HG03097 (cell line): ENCODE results near the gene SCUBE3.
A peak's percentile ranks its signal among the peaks of the same experiment; 100 is the strongest.

Experiments used
- ATAC-seq: cut with Tn5 transposase; IDR thresholded peaks from one replicate; pipeline ENCODE4 v1.9.1; 2021; ENCODE audit not compliant: unreplicated experiment, low FRiP score

Gene SCUBE3

GRCh38 chr6:35237476-35237875 is 23.7 kb downstream of the SCUBE3 start:
- ATAC-seq, result no peak

DNA sequence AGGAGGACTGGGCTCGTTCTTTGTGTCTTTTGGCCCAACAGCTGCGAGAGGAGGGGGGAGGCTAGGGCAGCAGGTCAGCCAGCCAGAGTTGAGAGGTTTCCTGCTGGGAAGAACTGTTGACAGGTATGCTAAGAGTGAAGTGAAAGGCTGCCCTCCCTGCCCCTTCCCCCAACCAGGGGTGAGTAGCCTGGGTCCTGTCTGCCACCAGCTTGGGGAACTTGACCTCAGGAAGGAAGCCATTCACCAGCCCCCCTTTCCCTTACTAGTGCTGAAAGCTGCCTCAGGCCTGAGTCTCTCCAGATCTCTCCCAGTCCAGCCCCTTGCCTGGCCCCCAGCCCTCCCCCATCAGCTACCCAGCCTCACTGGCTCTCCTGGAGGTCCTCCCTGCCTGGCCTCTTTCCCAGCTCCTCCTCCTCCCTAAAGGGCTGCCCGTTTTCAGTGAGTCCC is 25.1 kb downstream of the SCUBE3 start:
- no peak for ATAC-seq

DNA sequence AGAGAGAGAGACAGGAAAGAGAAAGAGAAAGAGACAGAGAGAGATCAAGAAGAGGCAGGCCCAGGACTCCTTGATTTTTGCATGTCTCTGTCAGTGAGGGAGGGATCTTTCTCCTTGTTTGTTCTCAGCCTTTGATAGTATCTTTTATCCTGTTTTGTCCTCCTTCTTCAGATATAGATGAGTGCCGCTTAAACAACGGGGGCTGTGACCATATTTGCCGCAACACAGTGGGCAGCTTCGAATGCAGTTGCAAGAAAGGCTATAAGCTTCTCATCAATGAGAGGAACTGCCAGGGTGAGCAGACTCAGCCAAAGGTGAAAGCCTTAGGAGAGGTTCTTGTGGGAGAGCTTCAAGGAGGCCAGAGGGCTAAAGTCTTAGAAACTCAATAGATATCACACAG is 25.8 kb downstream of the SCUBE3 start:
- no peak for ATAC-seq

DNA sequence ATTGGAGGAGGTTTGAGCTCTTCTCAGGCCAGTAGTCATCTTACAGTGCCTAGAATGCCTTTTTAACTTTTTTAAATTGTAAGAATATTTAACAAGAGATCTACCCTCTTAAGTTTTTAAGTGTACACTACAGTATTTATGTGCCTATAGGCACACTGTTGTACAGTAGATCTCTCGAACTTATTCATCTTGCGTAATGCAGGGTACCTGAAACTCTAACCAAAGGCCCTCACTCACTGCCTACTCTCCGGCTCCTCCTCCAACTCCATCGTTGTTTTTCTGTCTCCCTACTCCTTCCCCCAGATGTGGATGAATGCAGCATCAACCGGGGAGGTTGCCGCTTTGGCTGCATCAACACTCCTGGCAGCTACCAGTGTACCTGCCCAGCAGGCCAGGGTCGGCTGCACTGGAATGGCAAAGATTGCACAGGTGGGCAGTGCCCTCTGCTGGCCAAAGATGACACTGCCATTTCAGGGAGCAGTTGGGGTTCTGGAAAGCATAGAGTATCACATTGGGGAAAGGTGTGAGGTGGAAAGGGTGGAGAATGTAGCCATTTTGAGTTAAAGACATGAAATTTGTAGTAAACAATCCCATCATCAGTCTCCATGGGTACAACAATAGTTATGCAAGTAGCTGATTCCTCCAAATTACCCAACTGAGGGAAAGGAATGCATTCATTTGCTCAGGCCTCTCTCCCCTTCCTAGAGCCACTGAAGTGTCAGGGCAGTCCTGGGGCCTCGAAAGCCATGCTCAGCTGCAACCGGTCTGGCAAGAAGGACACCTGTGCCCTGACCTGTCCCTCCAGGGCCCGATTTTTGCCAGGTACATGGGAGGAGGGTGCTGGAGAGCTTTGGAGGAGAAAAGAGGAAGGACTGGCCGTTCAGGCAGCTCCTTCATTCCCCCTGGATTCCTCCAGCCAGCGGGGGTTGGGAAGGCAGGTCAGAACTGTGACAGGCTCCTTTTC is 27.4 kb downstream of the SCUBE3 start:
- ATAC-seq, result no peak

DNA sequence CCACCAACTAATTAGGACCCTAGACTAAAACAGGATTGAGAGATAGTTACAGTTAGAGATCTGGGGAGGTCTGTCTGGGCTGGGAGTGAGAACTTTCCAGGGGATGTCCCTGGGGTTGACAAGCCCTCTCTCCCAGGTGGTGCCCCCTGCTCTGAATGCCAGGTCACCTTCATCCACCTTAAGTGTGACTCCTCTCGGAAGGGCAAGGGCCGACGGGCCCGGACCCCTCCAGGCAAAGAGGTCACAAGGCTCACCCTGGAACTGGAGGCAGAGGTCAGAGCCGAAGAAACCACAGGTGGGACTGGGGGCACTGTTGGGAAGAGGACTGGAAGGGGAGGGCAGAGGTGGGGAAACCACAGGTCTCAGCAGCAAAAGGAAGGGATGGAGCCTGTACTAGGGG is 28.7 kb downstream of the SCUBE3 start:
- no peak for ATAC-seq

GRCh38 chr6:35242906-35243305 is 29.1 kb downstream of the SCUBE3 start:
- no peak for ATAC-seq

DNA sequence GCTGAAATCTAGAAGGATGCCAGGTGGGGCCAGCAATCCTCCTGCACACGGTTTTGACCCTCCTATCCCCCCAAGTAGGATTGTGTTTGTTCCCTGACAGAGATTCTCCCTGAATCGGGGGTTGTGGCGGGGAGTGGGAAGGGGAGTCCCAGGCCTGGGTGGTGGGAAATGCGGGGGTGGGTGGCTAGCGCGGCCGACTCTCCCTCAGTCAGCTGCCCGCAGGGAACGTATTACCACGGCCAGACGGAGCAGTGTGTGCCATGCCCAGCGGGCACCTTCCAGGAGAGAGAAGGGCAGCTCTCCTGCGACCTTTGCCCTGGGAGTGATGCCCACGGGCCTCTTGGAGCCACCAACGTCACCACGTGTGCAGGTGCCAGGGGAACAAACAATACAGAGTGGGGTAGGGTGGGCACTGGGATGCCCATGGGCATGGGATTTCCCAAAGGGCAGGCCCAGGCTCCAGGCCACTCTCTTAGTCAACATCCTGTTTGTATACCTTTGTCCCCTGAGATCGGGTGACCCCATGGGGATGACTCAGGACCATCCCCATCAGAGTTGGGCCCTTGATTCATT is 29.7 kb downstream of the SCUBE3 start:
- ATAC-seq, result no peak

DNA sequence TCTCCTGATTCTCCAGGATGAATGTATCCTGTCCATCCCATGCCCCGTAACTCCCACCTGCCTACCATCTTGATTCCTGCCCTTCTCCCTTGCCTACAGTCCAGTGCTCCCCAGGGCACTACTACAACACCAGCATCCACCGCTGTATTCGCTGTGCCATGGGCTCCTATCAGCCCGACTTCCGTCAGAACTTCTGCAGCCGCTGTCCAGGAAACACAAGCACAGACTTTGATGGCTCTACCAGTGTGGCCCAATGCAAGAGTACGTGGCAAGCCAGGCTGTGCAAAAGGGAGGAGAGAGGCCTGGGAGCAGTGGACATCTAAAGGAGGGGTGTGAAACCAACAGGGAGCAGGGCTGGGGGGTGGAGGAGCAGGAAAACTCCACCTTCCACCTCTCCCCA is 30.8 kb downstream of the SCUBE3 start:
- ATAC-seq, result no peak

- no peak for ATAC-seq
Observed at GRCh38 chr6:35247642-35248231, 34.0 kb downstream of the SCUBE3 start.

- no peak for ATAC-seq
Observed at GRCh38 chr6:35248300-35248699, 34.5 kb downstream of the SCUBE3 start.

GRCh38 chr6:35248965-35249364 is 35.2 kb downstream of the SCUBE3 start:
- no peak for ATAC-seq

- no peak for ATAC-seq
Observed at GRCh38 chr6:35251949-35252348, 38.2 kb downstream of the SCUBE3 start.

- no peak for ATAC-seq
Observed at GRCh38 chr6:35253249-35253648, 39.5 kb downstream of the SCUBE3 start.

GRCh38 chr6:35258336-35258735 is 44.6 kb downstream of the SCUBE3 start:
- no peak for ATAC-seq

DNA sequence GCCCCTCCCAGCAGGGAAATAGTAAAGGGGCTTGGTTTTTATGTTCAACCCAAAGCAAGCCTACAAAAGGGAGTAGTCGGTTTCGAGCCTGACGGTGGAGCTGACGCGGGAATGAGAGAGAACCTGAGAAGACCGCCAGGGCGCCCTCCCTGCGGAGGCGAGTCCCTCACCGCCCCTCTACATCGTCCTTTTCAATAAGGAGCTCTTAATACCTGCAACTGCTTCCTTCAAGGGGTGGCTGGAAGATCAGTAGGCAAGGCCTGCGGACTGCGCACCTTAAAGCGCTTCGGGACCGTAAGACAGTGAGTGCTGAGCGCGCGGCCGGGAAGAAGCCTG is 45.1 kb downstream of the SCUBE3 start:
- peak; percentile 13 for ATAC-seq

GRCh38 chr6:35259194-35259947 is 45.6 kb downstream of the SCUBE3 start, which contains the start of gene ZNF76:
ZNF76 (plus strand) TSS chr6:35259735; CDS start chr6:35281152, 21,417 bp downstream.
- peak; percentile 77 for ATAC-seq

- peak; percentile 28 for ATAC-seq
Observed at GRCh38 chr6:35259948-35260590, 46.3 kb downstream of the SCUBE3 start.

DNA sequence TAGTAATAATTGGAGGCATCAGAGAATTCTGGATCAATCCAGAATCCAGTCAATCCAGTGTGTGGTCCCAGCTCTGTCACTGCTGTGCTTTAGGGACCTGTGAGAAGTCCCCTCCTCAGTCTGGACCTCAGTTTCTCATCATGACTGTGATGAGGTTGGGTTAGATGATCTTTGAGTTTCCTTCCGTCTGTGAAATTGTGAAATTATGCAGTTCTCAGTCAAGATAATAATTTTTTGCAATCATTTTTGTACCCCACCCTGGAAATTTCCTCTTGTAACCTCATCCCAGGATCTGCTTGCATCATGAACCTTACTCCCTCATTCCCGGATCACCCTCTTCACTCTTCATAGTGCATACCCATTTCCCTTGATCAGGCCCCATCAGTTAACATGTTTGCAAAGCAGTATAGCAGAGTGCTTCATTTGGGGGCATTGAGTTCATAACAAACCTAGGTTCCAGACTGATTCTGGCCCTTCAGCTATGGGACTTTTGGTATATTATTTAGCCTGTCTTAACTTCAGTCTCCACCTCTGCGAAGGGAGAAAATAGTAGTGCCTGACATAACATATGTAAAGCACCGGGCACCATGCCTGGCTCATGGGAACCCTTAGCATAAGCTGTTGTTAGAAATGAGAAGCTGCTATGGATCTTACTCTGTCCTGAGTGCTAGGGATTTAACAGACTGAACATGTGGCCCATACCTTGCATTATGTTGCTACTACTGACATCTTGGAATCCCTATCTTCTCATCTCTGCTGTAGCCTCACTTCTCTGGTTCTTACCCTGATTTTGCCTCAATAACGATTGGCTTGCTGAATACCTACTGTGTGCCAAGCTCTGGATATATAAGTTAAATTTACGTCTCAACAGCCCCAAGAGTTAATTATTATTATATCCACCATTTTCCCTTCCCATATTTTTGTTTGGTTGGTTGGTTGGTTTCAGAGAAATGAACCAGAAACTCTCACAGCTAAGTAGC is 47.1 kb downstream of the SCUBE3 start:
- no peak for ATAC-seq

GRCh38 chr6:35262596-35262995 is 48.8 kb downstream of the SCUBE3 start:
- no peak for ATAC-seq
